ENCODE measurements around the gene TECTA.
"Not testable (repeated sequence)": the region's sequence is repeated elsewhere in the genome, so short reads cannot be mapped to it uniquely, and the experiment has no call there.

The TECTA gene

DNA sequence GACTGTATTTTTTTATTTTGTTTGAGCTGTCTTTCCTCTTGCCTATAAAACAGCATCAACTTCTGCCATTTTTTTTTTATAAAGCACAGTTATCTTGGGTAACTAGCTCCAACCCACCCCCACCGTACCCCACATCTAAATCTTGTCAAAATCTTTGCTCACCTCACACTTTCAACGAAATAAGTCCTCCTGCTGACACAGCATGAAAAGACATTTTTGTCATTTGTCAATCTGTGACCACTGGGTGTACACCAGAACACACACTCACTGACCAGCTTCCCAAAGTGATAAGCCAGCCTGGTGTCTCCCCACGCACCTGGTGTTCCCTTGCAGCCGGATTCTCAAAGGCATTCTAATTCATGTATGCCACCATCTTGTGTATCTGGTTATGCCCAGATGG is 1.7 kb upstream of the TECTA start:
- no peak for DNase-seq

DNA sequence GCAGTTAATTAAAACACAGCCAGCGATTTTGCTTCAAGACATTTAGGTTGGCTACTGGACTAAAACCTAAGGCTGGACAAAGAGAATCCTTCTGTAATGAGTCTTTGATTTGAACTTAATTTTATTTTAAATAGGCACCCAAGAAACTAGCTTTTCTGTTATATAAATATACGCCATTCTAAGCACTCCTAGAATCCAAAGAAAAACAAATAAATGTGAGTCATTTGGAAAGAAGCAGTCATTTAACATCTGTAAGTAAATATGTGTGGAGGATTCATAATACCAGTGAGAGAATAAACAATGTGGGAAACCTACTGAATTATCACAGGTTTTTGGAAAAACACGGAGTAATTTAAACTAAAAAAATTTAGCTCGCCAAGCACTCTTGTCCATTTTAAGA is 1.2 kb upstream of the TECTA start:
- DNase-seq: no peak

DNA sequence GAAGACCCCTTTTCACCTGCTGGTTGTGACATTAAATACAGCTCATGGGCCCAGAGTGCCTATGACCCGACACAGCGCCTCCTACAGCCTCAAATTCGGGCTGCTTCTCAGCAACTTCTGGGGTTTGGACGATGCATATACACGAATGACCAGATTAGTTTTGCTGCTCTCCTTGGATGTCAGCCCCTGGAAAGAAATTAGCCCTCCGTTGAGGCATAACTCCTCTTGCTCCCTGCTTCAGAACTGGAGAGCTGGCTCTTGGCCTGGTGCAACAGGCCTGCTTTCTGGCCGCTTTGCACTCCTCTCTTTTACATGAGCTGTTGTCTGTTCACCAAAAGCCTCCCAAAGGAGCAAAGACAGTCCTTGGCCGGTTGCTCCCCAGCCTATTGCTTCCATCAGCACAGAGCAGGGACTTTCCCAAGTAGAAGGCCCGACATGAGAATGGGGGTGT is 3.3 kb downstream of the TECTA start:
- no peak for DNase-seq

DNA sequence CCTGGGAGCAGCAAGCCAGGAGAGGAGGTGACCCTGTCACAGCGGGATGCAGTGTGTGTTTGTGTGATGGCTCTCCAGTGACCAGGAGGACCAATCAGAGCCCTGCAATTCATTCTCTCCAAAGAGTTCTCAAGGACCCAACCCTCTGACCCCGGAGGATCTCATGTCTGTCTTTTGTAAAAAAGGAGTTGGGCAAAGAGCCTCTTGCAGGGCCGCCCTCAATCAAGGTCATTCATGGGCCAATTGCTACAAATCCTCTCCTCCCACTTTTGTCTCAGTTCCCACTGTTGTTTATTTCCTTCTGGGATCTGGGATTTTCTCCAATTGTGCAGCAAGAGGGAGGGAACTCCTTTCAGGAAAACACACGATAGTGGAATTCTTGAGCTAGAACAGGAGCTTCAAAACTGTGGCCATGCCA is 4.0 kb downstream of the TECTA start:
- DNase-seq: no peak

DNA sequence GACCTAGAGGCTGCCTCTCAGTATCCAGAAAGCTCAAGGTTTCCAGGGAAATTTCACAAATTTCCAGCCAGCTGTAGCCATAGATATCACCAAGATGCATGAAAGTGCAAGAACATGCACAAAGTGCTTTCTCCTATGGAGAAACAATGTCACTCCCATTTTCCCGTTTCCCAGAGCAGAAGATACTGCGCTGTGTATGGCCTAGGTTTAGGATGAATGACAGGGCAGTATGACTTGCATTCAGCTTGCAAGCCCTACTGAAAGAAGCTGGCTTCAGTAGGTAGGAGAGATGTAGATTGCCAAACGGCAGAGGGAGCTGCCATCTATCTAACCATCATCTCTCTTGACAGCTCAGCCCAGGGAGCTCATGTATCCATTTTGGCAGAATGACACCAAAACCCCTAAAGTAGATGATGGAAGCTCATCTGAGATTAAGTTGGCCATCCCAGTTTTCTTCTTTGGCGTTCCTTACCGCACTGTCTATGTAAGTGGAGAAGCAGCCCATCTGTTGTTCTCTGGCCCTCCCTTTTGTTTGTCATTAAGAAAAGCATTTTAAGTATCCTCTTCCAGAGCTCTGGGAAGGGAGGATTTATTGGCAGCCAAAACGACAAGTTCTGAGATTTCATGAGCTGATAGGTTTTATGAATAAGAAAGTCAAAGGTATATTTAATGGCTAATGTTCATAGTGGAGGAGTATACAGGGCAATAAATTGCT is 4.6 kb downstream of the TECTA start:
- no peak for DNase-seq

DNA sequence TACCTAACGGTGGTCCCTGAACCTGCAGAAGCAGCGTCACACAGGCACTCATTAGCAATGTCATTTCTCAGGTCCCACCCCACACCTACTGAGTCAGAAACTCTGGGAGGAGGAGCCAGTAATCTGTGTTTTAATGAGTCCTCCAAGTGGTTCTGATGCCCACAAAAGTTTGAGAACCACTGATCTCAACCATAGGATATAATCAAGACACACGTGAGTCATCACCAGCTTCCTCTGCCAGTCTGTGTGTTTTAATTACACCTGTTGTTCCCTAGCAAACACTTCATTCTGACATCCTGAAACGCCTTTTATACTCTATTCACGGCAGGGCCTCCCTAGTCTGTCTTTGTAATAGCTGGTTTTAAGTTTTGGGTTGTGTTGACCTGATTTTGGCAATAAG is 5.8 kb downstream of the TECTA start:
- no peak for DNase-seq

DNA sequence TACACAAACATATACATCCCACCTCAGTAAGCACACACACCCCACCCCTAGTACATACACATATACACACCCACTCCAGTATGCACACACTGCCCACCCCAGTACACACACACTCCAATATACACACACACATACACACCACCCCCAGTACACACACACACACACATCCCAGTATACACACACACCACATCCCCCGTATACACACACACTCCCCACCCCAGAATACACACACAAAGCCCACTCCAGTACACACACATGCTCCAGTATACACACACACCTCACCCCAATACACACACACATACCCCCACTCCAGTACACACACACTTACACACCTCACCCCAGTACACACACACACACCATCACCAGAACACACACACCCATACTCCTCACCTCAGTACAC is 7.4 kb downstream of the TECTA start:
- no peak for DNase-seq

DNA sequence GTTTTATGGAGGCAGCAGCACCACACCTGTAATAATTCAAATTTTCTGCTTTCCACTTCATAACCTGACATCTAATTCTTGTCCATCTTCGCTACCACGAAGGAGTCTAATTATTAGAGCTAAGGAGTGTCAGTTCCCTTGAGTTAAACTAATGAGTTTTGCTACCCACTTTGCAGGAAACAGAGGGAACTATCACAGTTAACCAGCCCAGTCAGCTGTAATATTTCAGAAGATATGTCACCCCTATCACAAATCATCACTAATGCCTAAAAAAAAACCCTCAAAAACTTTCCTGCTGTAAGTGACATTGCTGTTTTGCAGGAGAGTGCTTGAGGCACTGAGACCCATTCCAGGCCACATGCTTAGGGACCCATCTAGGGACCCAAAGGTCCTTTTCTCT is 8.4 kb downstream of the TECTA start:
- DNase-seq: no peak

DNA sequence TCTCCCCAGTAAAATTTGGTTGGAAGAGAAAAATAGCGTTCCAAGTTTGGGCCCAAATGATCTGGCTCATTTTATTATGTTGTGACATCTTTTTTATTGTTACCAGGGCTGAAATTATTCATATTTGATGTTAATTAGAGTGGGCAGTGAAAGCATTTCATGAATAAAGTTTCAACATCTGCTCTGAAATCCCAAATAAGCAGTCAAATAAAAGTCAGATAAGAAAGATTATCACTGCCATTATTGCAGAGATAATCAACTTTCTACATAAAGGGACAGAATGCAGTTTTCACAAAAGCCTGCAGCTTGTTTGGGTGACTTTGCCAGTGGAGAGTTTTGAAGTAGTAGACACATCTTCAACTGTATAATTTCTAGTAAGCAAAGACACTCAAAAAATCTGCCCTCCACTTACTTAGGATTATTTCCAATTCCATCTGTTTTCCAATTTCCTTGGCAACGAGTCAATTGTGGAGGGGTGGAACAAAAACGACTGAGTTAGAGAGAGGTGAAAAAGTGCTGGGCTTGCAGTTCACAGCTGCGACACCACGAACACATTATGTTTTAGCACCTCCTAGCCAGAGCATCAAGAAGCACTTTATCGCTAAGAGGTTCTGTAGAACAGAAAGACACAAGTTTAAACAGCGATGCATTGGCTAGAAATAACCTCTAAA is 9.0 kb downstream of the TECTA start:
- DNase-seq: no peak

DNA sequence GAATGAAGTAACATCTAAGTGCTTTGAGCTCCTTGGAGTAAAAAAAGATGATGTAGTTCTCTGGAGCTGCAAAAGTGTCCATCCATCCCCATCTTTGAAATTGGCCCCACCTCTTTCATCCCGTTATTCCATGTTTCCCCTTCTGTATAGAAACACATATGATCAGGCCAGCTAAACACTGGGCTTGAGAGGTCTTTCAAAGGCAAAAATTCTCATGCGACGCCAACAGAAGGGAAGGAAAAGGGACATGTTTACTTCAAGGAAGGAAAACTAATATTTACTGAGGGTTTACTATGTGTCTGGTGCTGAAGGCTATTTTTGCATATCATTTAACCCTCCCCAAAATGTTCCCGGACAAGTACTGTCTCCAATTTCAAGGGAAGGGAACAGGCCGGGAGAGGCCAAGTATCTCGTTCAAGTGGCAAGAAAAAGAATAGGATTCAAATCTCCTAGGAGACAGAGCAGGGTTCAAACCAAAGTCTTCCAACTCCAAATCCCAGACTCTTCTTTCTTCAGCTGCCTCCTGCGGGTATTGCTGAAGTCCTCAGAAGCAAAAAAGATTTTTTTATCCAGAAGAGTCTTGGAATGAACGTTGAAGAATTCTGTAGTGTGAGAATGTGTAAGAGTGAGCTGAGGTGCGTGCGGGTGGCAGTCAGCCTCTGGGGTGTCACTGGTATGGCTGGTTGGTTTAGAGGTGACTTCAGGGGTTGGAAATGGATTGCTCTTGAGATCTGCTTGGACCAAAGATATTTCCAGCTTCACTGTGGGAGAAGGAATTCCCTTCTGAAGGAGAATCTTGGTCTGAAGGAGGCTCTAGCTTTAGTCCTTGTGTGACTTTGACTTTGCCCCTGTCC is 10.1 kb downstream of the TECTA start:
- DNase-seq: no peak

DNA sequence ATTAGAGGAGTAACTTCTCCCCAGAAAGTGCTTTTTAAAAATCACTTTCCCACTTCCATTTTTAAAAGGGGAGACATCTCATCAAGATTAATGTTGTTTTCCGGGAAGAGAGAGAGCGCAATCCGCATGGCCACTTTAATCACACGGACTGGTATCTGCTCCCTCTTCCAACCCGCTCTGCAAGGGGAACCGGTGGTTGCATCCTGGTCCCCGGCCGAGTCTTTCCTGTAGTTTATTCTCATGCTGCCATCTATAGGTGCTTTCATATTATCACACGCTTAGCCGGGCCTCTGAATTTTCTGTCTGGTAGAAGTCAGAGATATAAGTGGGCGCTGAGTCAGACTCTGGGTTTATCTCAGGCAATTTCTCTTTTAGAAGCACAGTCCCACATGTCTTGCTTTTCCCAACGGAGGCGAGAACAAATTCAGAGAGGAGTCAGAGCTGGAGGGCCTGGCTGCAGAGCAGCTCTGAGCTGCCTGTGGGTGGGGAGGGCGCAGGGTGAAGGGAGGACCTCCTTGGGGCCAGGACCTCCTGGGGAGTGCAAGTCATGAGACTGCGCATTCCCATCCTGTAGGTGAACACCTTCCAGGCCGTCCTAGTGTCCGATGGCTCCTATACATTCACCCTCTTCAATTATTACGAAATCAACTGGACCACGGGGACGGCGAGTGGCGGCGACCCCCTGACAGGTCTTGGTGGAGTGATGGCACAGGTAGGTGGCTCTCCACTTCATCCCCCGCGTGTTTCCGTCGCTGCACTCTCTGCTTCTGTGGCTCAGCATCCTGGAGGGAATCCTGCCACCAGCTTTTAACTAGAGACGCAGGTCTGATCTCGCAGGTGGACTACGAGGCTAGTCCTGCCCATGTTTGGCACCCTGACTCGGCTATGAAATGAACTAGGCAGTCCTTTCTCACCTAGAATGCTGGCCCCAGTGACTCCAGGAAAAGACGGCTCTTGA is 11.7 kb downstream of the TECTA start:
- peak; percentile 71 to 80 (median 75) for DNase-seq

DNA sequence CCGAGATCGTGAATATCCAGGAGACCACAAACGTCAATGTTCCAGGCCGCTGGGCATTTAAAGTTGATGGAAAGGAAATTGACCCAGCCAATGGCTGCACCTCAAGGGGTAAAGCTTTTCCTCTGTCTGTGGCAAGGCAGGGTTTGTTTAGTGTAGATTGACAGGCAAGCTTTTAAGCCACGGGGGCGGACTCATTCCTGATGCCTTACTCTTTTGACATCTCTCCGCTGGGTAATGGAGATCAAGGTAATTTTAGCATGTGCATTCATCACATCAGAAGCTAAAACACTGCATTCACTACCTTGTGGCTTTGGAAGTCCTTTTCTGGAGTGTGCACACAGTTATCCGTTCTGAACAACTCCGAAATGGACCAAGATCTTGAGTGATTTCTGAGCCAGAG is 12.6 kb downstream of the TECTA start:
- no peak for DNase-seq

DNA sequence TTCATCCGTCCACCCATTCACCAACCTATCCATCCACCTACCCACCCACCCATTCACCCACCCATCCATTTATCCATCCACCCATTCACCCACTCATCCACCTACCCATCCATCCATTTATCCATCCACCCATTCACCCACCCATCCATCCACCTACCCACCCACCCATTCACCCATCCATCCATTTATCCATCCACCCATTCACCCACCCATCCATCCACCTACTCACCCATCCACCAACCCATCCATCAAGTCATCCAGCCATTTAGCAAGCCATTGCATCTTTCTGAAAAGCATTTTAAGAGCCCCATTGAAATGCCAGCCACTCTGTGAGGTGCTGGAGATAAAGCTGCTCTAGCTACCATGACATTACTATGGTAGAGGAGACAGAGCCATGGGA is 14.0 kb downstream of the TECTA start:
- not testable (repeated sequence) for DNase-seq

DNA sequence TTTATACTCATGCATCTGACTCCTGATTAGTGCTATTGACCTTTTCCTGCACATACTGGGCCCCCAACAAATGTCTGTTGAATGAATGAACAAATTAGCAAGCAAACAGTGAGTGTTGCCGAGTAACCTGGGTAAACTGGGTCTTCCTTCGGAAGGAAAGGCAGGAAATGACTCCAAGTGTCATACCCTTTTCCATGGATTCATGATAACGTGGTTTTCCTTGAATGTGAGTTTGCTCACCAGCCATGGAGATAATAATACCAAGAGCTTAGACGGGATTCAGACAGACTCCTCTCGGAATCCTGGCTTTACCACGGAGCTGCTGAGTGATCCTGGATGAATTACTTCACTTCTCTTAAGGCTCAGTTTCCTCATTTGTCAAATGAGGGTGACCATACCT is 16.7 kb downstream of the TECTA start:
- DNase-seq: no peak

DNA sequence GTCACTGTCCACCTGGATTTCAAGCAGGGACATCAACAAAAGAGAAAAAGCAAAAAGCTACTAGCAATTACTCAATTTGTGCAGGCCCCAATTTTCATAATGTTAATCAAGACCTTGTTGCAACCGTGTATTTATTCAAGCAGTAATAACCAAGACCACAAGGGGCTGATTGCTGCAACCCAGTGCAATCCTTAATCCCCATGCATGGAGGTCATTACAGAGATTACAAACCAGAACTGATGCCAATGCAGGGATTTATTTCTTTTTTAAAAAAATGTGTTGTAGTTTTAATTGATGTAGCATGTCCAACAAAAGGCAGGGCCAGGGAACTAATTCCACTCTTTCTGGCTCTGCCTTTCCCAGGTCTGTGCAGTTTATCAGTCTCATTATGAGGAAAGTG is 18.4 kb downstream of the TECTA start:
- peak in 1 of 3 donors; percentile 2 for DNase-seq

DNA sequence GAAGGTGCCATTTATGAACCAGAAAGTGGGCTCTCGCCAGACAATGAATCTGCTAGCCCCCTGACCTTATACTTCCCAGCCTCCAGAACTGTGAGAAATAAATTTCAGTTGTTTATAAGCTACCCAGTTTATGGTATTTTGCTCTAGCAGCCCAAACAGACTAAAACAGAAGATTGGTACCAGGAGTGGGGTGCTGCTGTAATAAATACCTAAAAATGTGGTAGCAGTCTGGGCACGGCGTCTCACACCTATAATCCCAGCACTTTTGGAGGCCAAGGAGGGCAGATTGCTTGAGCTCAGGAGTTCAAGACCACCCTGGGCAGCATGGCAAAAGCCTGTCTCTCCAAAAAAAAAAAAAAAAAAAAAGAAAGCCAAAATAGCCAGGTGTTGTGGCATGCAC is 21.3 kb downstream of the TECTA start:
- DNase-seq: no peak

DNA sequence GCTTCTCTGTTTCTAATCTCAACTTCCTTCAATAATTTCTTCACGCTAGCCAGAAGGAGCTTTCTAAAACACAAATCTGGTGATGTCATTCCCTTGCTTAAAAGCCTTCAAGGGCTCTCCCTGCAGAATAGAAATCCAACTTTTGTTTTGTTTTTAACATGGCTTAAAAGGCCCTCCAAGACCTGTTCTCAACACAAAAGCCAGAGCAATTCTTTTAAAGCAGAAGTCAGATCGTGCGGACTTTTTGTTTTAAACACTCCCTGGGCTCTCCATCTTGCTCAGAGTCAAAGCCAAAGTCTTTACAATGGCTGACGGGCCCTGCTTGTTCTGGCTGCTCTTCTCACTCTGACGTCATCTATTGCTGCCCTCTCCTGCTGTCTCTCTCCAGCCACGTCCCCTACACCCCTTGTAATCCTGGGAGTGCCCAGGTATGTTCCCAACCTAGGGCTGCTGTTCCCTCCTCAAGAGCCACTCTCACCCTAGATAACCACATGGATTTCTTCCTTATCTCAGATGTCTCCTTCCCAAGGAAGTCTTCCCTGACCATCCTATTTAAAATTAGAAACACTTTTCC is 22.5 kb downstream of the TECTA start:
- no peak for DNase-seq

DNA sequence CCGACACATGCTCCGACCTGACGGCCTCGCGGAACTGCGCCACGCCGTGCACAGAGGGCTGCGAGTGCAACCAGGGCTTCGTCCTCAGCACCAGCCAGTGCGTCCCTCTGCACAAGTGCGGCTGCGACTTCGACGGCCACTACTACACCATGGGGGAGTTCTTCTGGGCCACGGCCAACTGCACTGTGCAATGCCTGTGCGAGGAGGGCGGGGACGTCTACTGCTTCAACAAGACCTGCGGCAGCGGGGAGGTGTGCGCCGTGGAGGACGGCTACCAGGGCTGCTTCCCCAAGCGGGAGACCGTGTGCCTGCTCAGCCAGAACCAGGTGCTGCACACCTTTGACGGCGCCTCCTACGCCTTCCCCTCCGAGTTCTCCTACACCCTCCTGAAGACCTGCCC is 26.8 kb downstream of the TECTA start:
- DNase-seq: no peak

DNA sequence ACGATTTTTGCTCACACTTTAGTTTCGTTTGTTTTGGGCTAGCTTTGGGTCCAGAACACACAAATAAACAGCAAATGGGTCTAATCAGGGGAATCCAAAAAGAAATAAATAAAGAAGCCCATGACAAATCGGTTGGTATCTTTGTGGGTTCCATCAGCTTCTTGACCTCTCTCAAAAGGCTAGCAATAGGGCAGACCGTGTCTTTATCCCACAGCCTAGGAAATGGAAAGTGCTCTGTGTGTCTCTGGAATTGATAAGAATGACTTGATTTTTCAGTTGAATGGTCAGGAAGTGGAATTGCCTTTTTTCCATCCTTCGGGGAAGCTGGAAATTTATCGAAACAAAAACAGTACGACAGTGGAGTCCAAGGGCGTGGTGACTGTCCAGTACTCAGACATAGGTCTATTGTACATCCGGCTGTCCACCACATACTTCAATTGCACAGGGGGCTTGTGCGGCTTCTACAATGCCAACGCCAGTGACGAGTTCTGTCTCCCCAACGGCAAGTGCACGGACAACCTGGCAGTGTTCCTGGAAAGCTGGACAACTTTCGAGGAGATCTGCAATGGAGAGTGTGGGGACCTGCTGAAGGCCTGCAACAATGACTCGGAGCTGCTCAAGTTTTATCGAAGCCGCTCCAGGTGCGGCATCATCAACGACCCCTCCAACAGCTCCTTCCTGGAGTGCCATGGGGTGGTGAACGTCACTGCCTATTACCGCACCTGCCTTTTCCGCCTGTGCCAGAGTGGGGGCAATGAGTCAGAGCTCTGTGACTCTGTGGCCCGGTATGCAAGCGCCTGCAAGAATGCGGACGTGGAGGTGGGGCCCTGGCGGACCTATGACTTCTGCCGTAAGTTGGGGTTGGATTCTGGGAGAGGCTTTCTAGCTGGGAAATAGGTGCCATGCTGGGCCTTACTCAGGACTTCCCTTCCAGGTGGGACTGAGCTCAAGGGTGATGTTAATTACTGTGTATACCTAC is 28.6 kb downstream of the TECTA start:
- DNase-seq: no peak

DNA sequence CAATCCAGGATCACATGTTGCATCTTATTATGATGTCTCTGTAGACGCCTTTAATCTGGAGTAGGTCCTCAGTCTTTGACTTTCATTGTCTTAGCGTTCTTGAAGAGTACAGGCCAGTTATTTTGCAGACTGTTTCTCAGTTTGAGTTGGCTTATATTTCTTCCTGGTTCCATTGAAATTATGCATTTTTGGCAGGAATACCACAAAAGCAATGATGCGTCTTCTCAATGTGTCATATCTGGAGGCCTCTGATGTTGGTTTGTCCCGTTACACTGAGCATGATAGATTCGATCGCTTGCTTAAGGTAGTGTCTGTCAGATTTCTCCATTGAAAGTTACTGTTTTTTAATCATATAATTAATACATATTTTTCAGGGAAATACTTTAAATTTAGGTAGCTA is 30.6 kb downstream of the TECTA start:
- DNase-seq: no peak
